GM18498 (cell line): ENCODE data around the gene USP12.

ENCODE experiments used
- ATAC-seq: cut with Tn5 transposase; IDR thresholded peaks from one replicate; pipeline ENCODE4 v1.9.1; 2021; ENCODE audit warnings: mild to moderate bottlenecking, moderate library complexity; ENCODE audit not compliant: unreplicated experiment

USP12 gene

GRCh38 chr13:27186295-27186694, 14.7 kb upstream of the USP12 start:
- ATAC-seq = no peak

- no peak for ATAC-seq
Observed at GRCh38 chr13:27183561-27184147, 12.0 kb upstream of the USP12 start.

- ATAC-seq = no peak
Observed at GRCh38 chr13:27182844-27183497, 11.4 kb upstream of the USP12 start.

- ATAC-seq = no peak
Observed at GRCh38 chr13:27182054-27182453, 10.4 kb upstream of the USP12 start.

- ATAC-seq = no peak
Observed at GRCh38 chr13:27177852-27178251, 6.2 kb upstream of the USP12 start.

- no peak for ATAC-seq
Observed at GRCh38 chr13:27176470-27177410, 5.1 kb upstream of the USP12 start.

- ATAC-seq = no peak
Observed at GRCh38 chr13:27174766-27175455, 3.3 kb upstream of the USP12 start.

- ATAC-seq = no peak
Observed at GRCh38 chr13:27172495-27172842, 858 bp upstream of the USP12 start.

GRCh38 chr13:27171827-27172494, 350 bp upstream of the USP12 start:
- ATAC-seq = peak; percentile 85

- ATAC-seq = peak; percentile 0
Observed at GRCh38 chr13:27170516-27171243, 931 bp downstream of the USP12 start.

- ATAC-seq = no peak
Observed at GRCh38 chr13:27170221-27170515, 1.4 kb downstream of the USP12 start.

GRCh38 chr13:27168906-27169657, 2.5 kb downstream of the USP12 start:
- ATAC-seq = no peak

- no peak for ATAC-seq
Observed at GRCh38 chr13:27168086-27168485, 3.5 kb downstream of the USP12 start.

- ATAC-seq = no peak
Observed at GRCh38 chr13:27166313-27166712, 5.3 kb downstream of the USP12 start.

GRCh38 chr13:27161980-27162379, 9.6 kb downstream of the USP12 start:
- no peak for ATAC-seq

GRCh38 chr13:27161423-27161822, 10.2 kb downstream of the USP12 start:
- no peak for ATAC-seq

- no peak for ATAC-seq
Observed at GRCh38 chr13:27160657-27161295, 10.8 kb downstream of the USP12 start.

GRCh38 chr13:27159806-27160563, 11.6 kb downstream of the USP12 start:
- ATAC-seq = no peak
